ENCODE measurements around the gene NUDT15.
A peak's percentile ranks its signal among the peaks of the same experiment; 100 is the strongest.
"Not testable (repeated sequence)": the region's sequence is repeated elsewhere in the genome, so short reads cannot be mapped to it uniquely, and the experiment has no call there.

The NUDT15 gene

GRCh38 chr13:47999973-48000372, 37.6 kb upstream of the NUDT15 start:
- H3K4me3 ChIP-seq = peak overlapping the region; percentile 71 to 98
- intact Hi-C loops (cut with DNase I; ENCODE audit: low total_unique reads) = no loop called here
- H3K27ac ChIP-seq = peak overlapping the region; percentile 82 to 87
- H3K36me3 ChIP-seq = peaks cover 0 to 3% (median 0%) of the 10 kb centered on the region in 3 donors
- no peaks in the 10 kb centered on the region for H3K9me3 ChIP-seq
- TF ChIP-seq CTCF (IDR thresholded peaks at IDR 0.05) = no peak
- H3K27me3 ChIP-seq = no peaks in the 10 kb centered on the region
- peaks cover 0 to 28% (median 4%) of the 10 kb centered on the region in 4 donors for H3K4me1 ChIP-seq
- DNase-seq = no peak

GRCh38 chr13:48000559-48001113, 36.9 kb upstream of the NUDT15 start:
- TF ChIP-seq CTCF (IDR thresholded peaks at IDR 0.05) = no peak
- peak in 1 of 2 donors; percentile 24 for DNase-seq
- Histone ChIP-seq H3K4me1 (peaks cover 0 to 28% (median 4%) of the 10 kb centered on the region in 4 donors), H3K4me3 (peak overlapping the region; percentile 71 to 98), H3K27ac (peak overlapping the region; percentile 82 to 87), H3K27me3 (no peaks in the 10 kb centered on the region), H3K36me3 (peaks cover 0 to 3% (median 0%) of the 10 kb centered on the region in 3 donors), H3K9me3 (no peaks in the 10 kb centered on the region)
- intact Hi-C loops (cut with DNase I; ENCODE audit: low total_unique reads) = no loop called here

- TF ChIP-seq CTCF (IDR thresholded peaks at IDR 0.05) = no peak
- H3K4me1 ChIP-seq = peaks cover 0 to 28% (median 4%) of the 10 kb centered on the region in 4 donors
- no peaks in the 10 kb centered on the region for H3K9me3 ChIP-seq
- H3K4me3 ChIP-seq = peak within 1 kb of the TSS; percentile 71 to 98
- no peaks in the 10 kb centered on the region for H3K27me3 ChIP-seq
- peak within 1 kb of the TSS; percentile 82 to 87 for H3K27ac ChIP-seq
- H3K36me3 ChIP-seq = no peaks in the 10 kb centered on the region
- intact Hi-C loops (cut with DNase I; ENCODE audit: low total_unique reads) = no loop called here
- DNase-seq = peak; percentile 84 to 93
These were observed 36.2 kb upstream of the NUDT15 start, which contains the start of gene SUCLA2 for GRCh38 chr13:48001114-48001881. TSS of gene SUCLA2 (minus strand) at chr13:48001273. CDS start at chr13:48001269, 4 bp downstream.

GRCh38 chr13:48001999-48002398, 35.5 kb upstream of the NUDT15 start:
- peaks cover 0 to 28% (median 4%) of the 10 kb centered on the region in 4 donors for H3K4me1 ChIP-seq
- peak overlapping the region; percentile 71 to 98 for H3K4me3 ChIP-seq
- H3K9me3 ChIP-seq; H3K27me3 ChIP-seq; H3K27ac ChIP-seq; H3K36me3 ChIP-seq; intact Hi-C loops (cut with DNase I; ENCODE audit: low total_unique reads); DNase-seq: not testable (repeated sequence)

GRCh38 chr13:48004201-48004600, 33.3 kb upstream of the NUDT15 start:
- intact Hi-C loops (cut with DNase I; ENCODE audit: low total_unique reads) = no loop called here
- Histone ChIP-seq H3K4me3 (no peak overlapping the region), H3K4me1 (peaks cover 0 to 18% (median 2%) of the 10 kb centered on the region in 4 donors), H3K36me3 (no peaks in the 10 kb centered on the region), H3K27ac (no peak overlapping the region), H3K9me3 (no peaks in the 10 kb centered on the region), H3K27me3 (no peaks in the 10 kb centered on the region)
- peak in 1 of 2 donors; percentile 24 for DNase-seq
- no peak for TF ChIP-seq CTCF (IDR thresholded peaks at IDR 0.05)

- Histone ChIP-seq H3K36me3 (no peaks in the 10 kb centered on the region), H3K27me3 (no peaks in the 10 kb centered on the region), H3K4me3 (no peak overlapping the region), H3K4me1 (peaks cover 0 to 8% (median 0%) of the 10 kb centered on the region in 4 donors), H3K9me3 (no peaks in the 10 kb centered on the region), H3K27ac (no peak overlapping the region)
- intact Hi-C loops (cut with DNase I; ENCODE audit: low total_unique reads) = no loop called here
- DNase-seq = no peak
- TF ChIP-seq CTCF (IDR thresholded peaks at IDR 0.05) = no peak
These were observed 31.1 kb upstream of the NUDT15 start for GRCh38 chr13:48006396-48006795.
